ENCODE data around the gene DPF1.

- TF ChIP-seq CTCF (IDR thresholded peaks at IDR 0.05) (no peak), EP300 (IDR thresholded peaks at IDR 0.05; ENCODE audit: low read depth) (no peak)
Measured at GRCh38 chr19:38168637-38169036, 55.4 kb downstream of the DPF1 start.
